Stimulated activated CD8-positive, alpha-beta memory T cell treated with anti-CD3 and anti-CD28 coated beads, Interleukin-2, amount 100 ng/mL, for 1 hour (primary cell): Measurements from ENCODE around the gene KLHL6.

Experiments
- DNase-seq, 2 donors: peaks; one replicate each; pipeline ENCODE4 v3.0.0-alpha.2; 2020; ENCODE audit warnings: low read depth in 2 of 2

KLHL6 gene

GRCh38 chr3:183503746-183504145 is 51.8 kb downstream of the KLHL6 start:
- DNase-seq = no peak

- DNase-seq = no peak
These were observed 53.0 kb downstream of the KLHL6 start for GRCh38 chr3:183502237-183503181.

GRCh38 chr3:183500981-183501704 is 54.4 kb downstream of the KLHL6 start:
- no peak for DNase-seq

- DNase-seq = no peak
These were observed 55.2 kb downstream of the KLHL6 start for GRCh38 chr3:183500319-183500718.

- DNase-seq = no peak
These were observed 56.9 kb downstream of the KLHL6 start for GRCh38 chr3:183498634-183499033.

- DNase-seq = no peak
These were observed 58.2 kb downstream of the KLHL6 start for GRCh38 chr3:183497313-183497712.

GRCh38 chr3:183496311-183496710 is 59.2 kb downstream of the KLHL6 start:
- DNase-seq = no peak

- no peak for DNase-seq
These were observed 61.2 kb downstream of the KLHL6 start for GRCh38 chr3:183494341-183494740.

GRCh38 chr3:183493296-183494045 is 62.0 kb downstream of the KLHL6 start:
- no peak for DNase-seq

GRCh38 chr3:183492849-183493179 is 62.7 kb downstream of the KLHL6 start:
- no peak for DNase-seq

GRCh38 chr3:183491923-183492848 is 63.3 kb downstream of the KLHL6 start:
- no peak for DNase-seq

GRCh38 chr3:183491109-183491922 is 64.2 kb downstream of the KLHL6 start:
- DNase-seq = no peak

- DNase-seq = no peak
These were observed 64.9 kb downstream of the KLHL6 start for GRCh38 chr3:183490653-183491052.

- DNase-seq = no peak
These were observed 65.3 kb downstream of the KLHL6 start for GRCh38 chr3:183490211-183490601.

- DNase-seq = no peak
These were observed 65.9 kb downstream of the KLHL6 start for GRCh38 chr3:183489455-183490210.

- DNase-seq = no peak
These were observed 67.2 kb downstream of the KLHL6 start for GRCh38 chr3:183488343-183488742.

- no peak for DNase-seq
These were observed 67.6 kb downstream of the KLHL6 start for GRCh38 chr3:183487896-183488295.

- DNase-seq = no peak
These were observed 68.5 kb downstream of the KLHL6 start for GRCh38 chr3:183487016-183487415.

- no peak for DNase-seq
These were observed 69.0 kb downstream of the KLHL6 start for GRCh38 chr3:183486472-183486871.

- DNase-seq = no peak
These were observed 69.9 kb downstream of the KLHL6 start for GRCh38 chr3:183485585-183485984.
